C4-2B (cell line): ENCODE data around the gene DNM3.

Experiments used
- ZFX ChIP-seq: fragments of 450-650 bp; IDR thresholded peaks from 2 replicates; pipeline ENCODE4 v1.6.1; 2017
- TF ChIP-seq, protein P1 (sequence below): fragments of 450-650 bp; conservative IDR thresholded peaks from 2 replicates; pipeline ENCODE4 v1.5.1; 2017; ENCODE audit warnings: mild to moderate bottlenecking

DNA sequence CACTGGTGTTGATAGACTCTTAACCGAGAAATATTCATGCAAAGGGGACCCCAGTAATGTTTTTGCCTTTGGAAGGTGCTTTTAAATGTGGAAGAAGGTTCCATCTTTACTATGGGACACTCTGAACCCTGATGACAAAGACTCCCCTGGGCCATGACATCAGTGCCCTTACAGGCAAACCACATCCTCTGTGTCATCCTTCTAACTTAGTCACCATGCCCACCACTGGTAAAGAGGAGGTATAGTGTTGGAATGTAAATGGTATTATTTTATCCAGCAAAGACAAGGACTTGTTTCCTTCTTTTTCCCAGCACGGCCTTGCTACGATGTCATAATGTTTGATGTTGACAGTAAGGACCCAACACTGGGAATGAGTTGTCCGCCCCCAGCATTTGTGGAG lies 47.2 kb upstream of the DNM3 start:
- TF ChIP-seq, protein P1, sequence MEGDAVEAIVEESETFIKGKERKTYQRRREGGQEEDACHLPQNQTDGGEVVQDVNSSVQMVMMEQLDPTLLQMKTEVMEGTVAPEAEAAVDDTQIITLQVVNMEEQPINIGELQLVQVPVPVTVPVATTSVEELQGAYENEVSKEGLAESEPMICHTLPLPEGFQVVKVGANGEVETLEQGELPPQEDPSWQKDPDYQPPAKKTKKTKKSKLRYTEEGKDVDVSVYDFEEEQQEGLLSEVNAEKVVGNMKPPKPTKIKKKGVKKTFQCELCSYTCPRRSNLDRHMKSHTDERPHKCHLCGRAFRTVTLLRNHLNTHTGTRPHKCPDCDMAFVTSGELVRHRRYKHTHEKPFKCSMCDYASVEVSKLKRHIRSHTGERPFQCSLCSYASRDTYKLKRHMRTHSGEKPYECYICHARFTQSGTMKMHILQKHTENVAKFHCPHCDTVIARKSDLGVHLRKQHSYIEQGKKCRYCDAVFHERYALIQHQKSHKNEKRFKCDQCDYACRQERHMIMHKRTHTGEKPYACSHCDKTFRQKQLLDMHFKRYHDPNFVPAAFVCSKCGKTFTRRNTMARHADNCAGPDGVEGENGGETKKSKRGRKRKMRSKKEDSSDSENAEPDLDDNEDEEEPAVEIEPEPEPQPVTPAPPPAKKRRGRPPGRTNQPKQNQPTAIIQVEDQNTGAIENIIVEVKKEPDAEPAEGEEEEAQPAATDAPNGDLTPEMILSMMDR: no peak
- no peak for TF ChIP-seq ZFX
